ENCODE measurements around the gene MESP1. TPM values are rescaled to one million over a fixed set of nuclear protein-coding genes. Genes with fewer than 3 reads are reported as not detected.

Gene MESP1
- total and polyA plus RNA-seq, 2 of the 8 experiments (the other 6 are each of a cell fraction or from before 2014, with no cell fraction given): 0.15 to 0.23 TPM

- TF ChIP-seq CHD7 (IDR thresholded peaks at IDR 0.05; ENCODE audit: insufficient replicate concordance, low read length) (no peak), CEBPB (IDR thresholded peaks at IDR 0.05; ENCODE audit: low read depth, low read length) (no peak), GABPA (IDR thresholded peaks at IDR 0.05; ENCODE audit: borderline replicate concordance, insufficient read depth, low read length) (no peak), SP4 (IDR thresholded peaks at IDR 0.05; ENCODE audit: low read length) (no peak), CTCF (IDR thresholded peaks at IDR 0.05; ENCODE audit: control extremely low read depth in 1 of 3, insufficient read depth in 1 of 3, low read depth in 1 of 3, low read length in 3 of 3) (no peak), ATF3 (IDR thresholded peaks at IDR 0.05; ENCODE audit: insufficient read depth, low read depth, low read length) (no peak)
Measured at GRCh38 chr15:89766357-89767311, 15.6 kb upstream of the MESP1 start (continued).
